Keratinocyte (primary cell): ENCODE data around the gene PEDS1.

Experiments used
- CTCF ChIP-seq, 3 experiments: IDR thresholded peaks in 1 of 3; conservative IDR thresholded peaks in 1 of 3; optimal IDR thresholded peaks in 1 of 3; 2 replicates in 2 of 3; 3 replicates in 1 of 3; pipeline versions ENCODE3 to v1.5.1; 2011; ENCODE audit warnings: low read length in 3 of 3, mild to moderate bottlenecking in 3 of 3, moderate library complexity in 2 of 3, control low read depth in 1 of 3, inconsistent platforms in 1 of 3; ENCODE audit not compliant: insufficient read depth in 2 of 3; ENCODE audit errors: extremely low read depth in 1 of 3
- EZH2 ChIP-seq: IDR thresholded peaks from one replicate; pipeline ENCODE4 v1.6.1; 2012; ENCODE audit warnings: inconsistent platforms, mild to moderate bottlenecking, low read length, moderate library complexity

GRCh38 chr20:50138120-50138478 lies 15.4 kb downstream of the PEDS1 start:
- TF ChIP-seq CTCF (optimal IDR thresholded peaks at IDR 0.05 in 1 of 3, IDR thresholded peaks at IDR 0.05 in 1 of 3, conservative IDR thresholded peaks at IDR 0.05 in 1 of 3; ENCODE audit: extremely low read depth in 1 of 3, insufficient read depth in 2 of 3, low read length in 3 of 3) (no peak), EZH2 (no peak)
